ENCODE data around the gene DEFB126. TPM values are rescaled to one million over a fixed set of nuclear protein-coding genes. Genes with fewer than 3 reads are reported as not detected.

Gene DEFB126
- total and polyA plus RNA-seq, 2 of the 13 experiments (the other 11 are each of a cell fraction or from before 2014, with no cell fraction given): not detected

GRCh38 chr20:137668-138490 lies 4.5 kb upstream of the DEFB126 start (continued):
- TF ChIP-seq HNF1A (IDR thresholded peaks at IDR 0.05; ENCODE audit: low read depth) (no peak), HNF1A (CRISPR knock-in tag; IDR thresholded peaks at IDR 0.05; ENCODE audit: borderline replicate concordance) (no peak), ZNF230 (CRISPR knock-in tag; IDR thresholded peaks at IDR 0.05) (0 out of 2 replicates have a peak, but pooled peaks have one; percentile 45), TRIM24 (CRISPR knock-in tag; IDR thresholded peaks at IDR 0.05) (0 out of 2 replicates have a peak, but pooled peaks have one; percentile 36), ZNF430 (CRISPR knock-in tag; IDR thresholded peaks at IDR 0.05) (0 out of 2 replicates have a peak, but pooled peaks have one; percentile 9), BCL3 (CRISPR knock-in tag; IDR thresholded peaks at IDR 0.05) (0 out of 2 replicates have a peak, but pooled peaks have one; percentile 50), ZNF605 (CRISPR knock-in tag; IDR thresholded peaks at IDR 0.05) (peak; percentile 83; the same call in 1 of the 2 replicates), FOXK1 (CRISPR knock-in tag; IDR thresholded peaks at IDR 0.05; ENCODE audit: borderline replicate concordance, low read depth) (peak; percentile 73; the same call in 1 of the 2 replicates), THAP7 (CRISPR knock-in tag; IDR thresholded peaks at IDR 0.05) (peak; percentile 70; the same call in 1 of the 2 replicates), KDM2A (CRISPR knock-in tag; IDR thresholded peaks at IDR 0.05; ENCODE audit: borderline replicate concordance, low read depth) (peak; percentile 31; the same call in 1 of the 2 replicates), CREB1 (IDR thresholded peaks at IDR 0.05) (no peak), CREB1 (CRISPR knock-in tag; IDR thresholded peaks at IDR 0.05) (no peak), NR2F6 (IDR thresholded peaks at IDR 0.05) (no peak), NR2F6 (CRISPR knock-in tag; IDR thresholded peaks at IDR 0.05) (no peak), ZNF619 (CRISPR knock-in tag; IDR thresholded peaks at IDR 0.05) (0 out of 2 replicates have a peak, but pooled peaks have one; percentile 45), ZNF841 (CRISPR knock-in tag; IDR thresholded peaks at IDR 0.05; ENCODE audit: borderline replicate concordance) (no peak), PAX8 (CRISPR knock-in tag; IDR thresholded peaks at IDR 0.05; ENCODE audit: borderline replicate concordance) (no peak), ZNF574 (CRISPR knock-in tag; IDR thresholded peaks at IDR 0.05) (peak; percentile 100), ZNF414 (CRISPR knock-in tag; IDR thresholded peaks at IDR 0.05) (peak; percentile 79; the same call in 1 of the 2 replicates)

All from HepG2 (cell line).